Measurements from ENCODE around the gene CDH13.

CDH13 gene

DNA sequence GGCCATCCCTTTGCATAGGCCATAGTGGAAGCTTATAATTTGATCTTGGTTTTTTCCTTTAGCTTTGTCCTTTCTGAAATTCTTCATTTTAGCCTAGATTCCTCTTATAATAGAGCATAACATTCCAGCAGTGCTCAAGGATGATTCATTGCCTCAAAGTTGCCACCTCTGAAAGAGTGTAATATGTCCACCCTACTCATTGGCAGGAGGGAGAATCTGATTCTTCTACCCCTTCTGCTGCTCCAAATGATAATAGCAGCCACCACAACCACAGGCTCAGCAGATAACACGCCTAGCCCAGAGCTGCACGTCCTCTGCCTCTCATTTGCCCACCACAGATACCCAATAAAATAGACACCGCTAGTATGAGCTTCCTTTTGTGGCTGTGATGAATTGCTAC, 843.6 kb downstream of the CDH13 start:
- DNase-seq = no peak

- no peak for DNase-seq
These were observed 846.2 kb downstream of the CDH13 start for GRCh38 chr16:83472776-83473501.

DNA sequence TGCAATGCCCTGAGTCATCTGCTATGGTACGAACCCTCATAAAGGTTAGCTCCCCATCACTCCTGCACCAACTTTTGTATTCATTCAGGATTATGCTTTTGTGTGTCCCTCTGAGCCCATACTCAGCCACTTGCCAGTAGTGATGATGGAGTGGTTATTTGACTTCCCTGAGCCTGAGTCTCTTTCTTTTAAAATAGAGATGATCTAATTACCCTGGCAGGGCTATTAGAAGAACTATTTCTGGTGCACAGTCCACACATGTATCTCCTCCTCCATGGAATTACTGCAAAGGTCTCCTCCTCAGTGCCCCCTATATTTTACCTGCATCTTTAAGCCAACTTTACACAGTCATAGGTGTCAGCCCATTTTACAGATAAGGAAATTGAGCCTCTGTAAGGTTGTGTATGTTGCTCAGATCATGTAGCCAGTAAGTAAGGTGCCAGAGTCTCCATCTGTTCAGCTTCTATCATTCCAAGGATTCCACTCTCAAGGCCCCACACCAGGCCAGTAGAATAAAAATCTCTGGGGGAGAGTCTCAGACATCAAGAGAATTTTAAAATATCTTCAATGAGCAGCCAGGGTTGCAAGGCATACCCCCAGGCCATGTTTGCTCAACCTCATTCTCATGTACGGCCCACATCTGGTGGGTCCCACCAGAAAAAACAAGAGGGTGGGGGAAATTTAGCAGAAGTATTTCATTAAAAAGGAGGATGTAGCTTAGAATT, 847.3 kb downstream of the CDH13 start:
- DNase-seq = no peak

DNA sequence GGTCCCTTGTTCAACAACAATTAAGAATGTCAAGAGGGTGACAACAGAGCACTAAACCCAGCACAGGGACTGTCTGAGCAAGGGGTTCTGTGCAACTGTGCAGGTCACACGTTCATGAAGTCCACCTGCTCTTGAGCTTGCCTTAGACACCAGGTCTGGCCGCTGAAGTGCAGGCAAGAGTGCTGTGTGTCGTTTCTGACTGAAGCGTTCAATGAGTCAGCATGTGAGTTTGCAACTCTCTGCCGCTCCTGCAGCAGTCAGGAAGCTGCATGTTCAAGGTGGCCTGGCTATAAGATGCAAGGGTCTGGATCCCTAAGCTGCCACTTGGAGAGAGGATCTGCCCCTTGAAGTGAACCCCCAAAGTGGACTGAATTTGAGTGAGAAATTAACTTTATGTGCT, 848.3 kb downstream of the CDH13 start:
- DNase-seq = no peak

DNA sequence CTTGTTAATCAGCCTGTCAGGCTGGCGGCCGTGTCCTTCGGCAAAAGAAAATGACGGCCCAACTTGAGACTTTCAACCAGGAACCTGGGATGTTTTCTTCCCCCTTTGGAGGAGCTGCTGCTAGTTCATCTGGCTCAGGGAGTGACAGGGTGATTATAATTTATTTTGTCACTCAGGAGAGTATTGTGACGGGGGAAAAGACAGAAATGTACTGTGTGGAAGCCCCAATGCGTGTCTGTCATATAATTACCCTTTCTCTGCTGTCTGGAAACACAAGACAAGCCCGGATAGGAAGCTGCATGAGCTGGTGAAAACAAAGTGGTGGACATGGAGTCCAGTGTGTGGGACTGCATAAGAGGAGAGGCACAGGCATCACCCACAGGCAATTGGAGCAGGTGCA, 854.8 kb downstream of the CDH13 start:
- no peak for DNase-seq

DNA sequence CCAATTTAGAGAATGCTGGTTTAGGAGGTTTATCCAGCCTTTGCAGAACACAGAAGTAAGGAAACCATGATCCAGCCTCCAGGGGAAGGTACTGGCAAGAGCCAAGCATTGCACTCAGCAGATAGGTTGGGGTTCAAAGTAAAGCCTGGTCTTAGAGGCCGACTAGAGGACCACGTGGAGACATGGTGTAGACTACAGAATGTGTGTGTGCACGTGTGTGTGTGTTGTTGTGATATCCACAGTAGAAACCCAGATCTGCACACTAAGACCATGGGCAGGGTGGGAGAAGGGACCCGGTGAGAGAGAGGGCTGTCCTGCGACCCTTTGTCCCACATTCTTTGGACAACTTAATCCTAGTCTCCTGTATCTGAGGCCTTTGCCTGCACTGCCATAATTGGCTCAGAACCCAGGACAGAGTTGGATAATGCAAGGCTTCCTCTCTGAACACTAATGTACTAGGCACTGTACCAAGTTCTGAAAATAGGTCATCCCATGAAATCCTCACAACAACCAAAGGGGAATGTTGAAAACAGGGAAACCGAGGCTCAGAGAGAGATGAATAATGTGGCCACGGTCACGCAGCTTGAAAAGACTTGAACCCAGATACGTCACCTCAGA, 855.9 kb downstream of the CDH13 start:
- no peak for DNase-seq

GRCh38 chr16:83490073-83490472, 863.3 kb downstream of the CDH13 start:
- no peak for DNase-seq

GRCh38 chr16:83494459-83494858, 867.7 kb downstream of the CDH13 start:
- no peak for DNase-seq

- no peak for DNase-seq
These were observed 874.7 kb downstream of the CDH13 start for GRCh38 chr16:83501481-83501880.

DNA sequence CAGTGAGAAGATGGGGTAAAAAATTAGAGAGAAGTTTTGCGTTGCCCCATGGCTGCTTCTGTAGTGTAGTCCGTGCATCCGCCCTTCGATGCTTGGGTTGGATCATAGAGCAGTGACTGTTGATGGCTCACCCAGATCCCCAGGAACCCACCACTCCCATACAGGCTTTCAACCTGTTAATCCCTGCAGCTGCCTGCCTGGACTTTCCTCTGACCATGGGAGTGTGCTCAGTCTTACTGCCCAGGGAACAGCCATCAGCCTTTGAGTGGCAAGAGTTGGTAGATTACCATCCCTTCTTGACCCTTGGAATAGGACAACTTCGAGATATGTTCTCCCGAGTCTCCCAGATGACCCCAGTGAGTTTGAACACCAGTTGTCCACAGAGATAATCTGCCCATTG, 881.5 kb downstream of the CDH13 start:
- no peak for DNase-seq

- DNase-seq = no peak
These were observed 882.5 kb downstream of the CDH13 start for GRCh38 chr16:83509316-83509715.

DNA sequence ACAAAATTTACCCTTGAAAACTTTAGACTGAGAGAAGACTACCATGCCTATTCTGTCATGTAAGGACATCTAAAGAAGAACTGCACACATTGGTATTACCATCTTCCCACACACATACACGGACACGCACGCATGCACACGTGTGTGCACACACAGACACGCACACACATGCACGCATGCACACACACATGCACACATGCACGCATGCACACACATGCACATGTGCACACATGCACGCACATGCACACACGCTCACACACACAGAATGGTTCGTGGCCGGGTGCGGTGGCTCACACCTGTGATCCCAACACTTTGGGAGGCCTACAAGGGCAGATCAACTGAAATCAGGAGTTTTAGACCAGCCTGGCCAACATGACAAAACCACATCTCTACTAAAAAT, 884.1 kb downstream of the CDH13 start:
- no peak for DNase-seq

- DNase-seq = no peak
These were observed 886.4 kb downstream of the CDH13 start for GRCh38 chr16:83513008-83513755.

GRCh38 chr16:83515395-83515794, 888.6 kb downstream of the CDH13 start:
- DNase-seq = no peak

DNA sequence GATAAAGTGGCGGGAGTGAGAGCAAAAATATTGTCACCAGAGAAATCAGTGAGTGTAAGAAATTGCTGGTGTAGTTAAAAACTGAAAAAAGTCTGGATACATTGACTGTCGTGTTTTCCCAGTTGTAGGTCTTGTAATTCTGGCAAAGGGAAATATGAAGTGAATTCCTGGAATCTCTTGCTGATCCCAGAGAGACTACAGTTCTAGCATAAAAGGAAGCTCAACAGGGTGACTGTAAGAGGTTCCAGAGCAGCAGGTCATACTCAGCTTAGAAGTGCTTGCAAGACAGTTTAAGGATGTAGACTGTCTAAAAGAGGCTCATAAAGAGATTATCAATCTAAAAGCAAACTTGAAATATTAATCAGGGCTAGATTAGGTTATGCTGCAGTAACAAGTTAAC, 890.2 kb downstream of the CDH13 start:
- DNase-seq = no peak

DNA sequence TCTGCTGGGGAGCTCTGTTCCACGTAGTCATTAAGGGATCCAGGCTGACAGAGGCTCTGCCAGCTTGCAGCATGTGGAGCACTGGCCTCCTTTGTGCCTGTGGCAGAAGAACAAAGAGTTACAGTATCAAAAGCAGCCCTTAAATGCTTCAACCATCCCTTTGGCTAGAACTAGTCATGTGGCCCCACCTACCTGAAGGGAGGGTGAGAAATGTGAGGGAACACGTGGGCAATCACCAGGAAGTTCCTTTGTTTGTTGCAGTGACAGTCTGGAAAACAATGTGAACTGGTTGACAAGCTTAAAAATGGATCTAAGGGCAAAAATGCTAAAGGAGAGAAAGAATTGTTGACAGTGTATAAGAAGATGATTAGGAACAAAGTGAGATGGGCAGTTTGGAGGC, 890.6 kb downstream of the CDH13 start:
- DNase-seq = no peak

DNA sequence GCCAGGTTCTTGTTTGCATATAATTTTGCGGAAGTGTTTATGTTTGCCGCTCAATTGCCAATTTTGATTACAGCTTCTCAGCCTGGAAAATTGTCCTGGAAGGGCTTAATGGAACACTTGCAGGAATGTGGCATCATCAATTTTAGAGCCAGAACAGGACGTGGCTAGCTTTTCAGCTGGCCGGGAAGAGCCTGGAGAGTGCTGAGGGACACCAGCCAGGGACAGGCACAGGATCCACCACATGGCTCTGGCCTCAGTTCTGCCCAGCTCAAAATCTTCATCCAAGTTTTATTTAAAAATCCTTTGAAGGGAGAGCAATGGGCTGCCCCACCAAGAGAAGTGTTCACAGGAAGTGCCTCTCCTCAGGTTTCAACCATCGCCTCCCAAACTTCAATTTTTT, 893.8 kb downstream of the CDH13 start:
- no peak for DNase-seq

- DNase-seq = no peak
These were observed 903.5 kb downstream of the CDH13 start for GRCh38 chr16:83530293-83530692.

- DNase-seq = no peak
These were observed 905.9 kb downstream of the CDH13 start for GRCh38 chr16:83532634-83533033.

- no peak for DNase-seq
These were observed 906.4 kb downstream of the CDH13 start for GRCh38 chr16:83533193-83533592.

- DNase-seq = no peak
These were observed 911.9 kb downstream of the CDH13 start for GRCh38 chr16:83538707-83539106.

DNA sequence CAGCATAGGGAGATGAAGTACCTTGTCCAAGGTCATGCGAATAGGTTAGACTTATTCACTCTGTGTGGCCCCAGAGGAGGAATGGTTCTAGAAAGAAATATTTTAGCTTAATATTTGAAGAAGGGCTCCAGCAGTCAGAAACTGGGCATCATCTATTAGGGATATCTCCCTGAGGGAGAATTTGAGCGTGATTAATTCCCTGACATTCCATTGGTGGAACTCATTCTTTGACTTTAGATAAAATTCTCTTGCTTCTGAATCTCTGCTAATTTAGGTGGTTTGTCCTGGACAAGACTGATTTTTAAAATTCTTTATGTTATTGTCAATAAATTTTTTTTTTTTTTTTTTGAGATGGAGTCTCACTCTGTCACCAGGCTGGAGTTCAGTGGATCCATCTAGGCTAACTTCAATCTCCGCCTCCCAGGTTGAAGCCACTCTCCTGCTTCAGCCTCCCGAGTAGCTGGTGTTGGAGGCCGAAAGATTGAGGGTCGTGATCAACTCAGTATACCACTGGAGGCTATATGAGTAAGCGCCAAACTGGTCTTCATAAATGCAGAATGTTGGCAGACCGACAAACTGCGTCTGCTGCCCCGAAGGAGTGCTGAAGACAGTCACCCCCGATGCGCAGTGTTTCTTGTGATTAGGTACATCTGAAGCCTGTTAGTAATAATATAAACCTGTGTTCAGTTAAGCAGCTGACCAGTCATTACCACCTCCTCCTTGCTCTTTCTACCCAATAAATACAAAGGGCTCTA, 913.1 kb downstream of the CDH13 start:
- no peak for DNase-seq

- DNase-seq = no peak
These were observed 914.5 kb downstream of the CDH13 start for GRCh38 chr16:83541231-83541630.
